SU-DHL-6 (cell line): ENCODE measurements around the gene PTH1R.
A peak's percentile ranks its signal among the peaks of the same experiment; 100 is the strongest.

ENCODE experiments used
- H2AFZ ChIP-seq: fragments of 200-600 bp; sonication (generic); 2 replicates; pipeline ENCODE4 v1.6.1; 2014; ENCODE audit warnings: low read depth, mild to moderate bottlenecking, moderate library complexity, mixed read lengths, antibody characterized with exemption, low read length; ENCODE audit not compliant: severe bottlenecking
- H3F3A ChIP-seq: fragments of 200-600 bp; shearing (Covaris generic); 2 replicates; pipeline ENCODE4 v1.6.0; 2016; ENCODE audit warnings: antibody characterized with exemption, mild to moderate bottlenecking; ENCODE audit not compliant: insufficient read depth
- H3K27ac ChIP-seq: fragments of 200-600 bp; sonication (generic); 2 replicates; pipeline ENCODE4 v1.5.1; 2016; ENCODE audit warnings: low read depth, mild to moderate bottlenecking, low read length, moderate library complexity, mixed read lengths
- H3K27me3 ChIP-seq: fragments of 200-600 bp; sonication (generic), shearing (Covaris generic); 2 replicates; pipeline ENCODE4 v1.6.0; 2014; ENCODE audit warnings: mild to moderate bottlenecking, low read length
- H3K36me3 ChIP-seq: fragments of 200-600 bp; sonication (generic); 2 replicates; pipeline ENCODE4 v1.6.1; 2014; ENCODE audit warnings: mild to moderate bottlenecking, low read length, mixed read lengths
- H3K4me2 ChIP-seq: fragments of 300-600, 200-600 bp; shearing (Covaris generic), sonication (generic); 2 replicates; pipeline ENCODE4 v1.6.0; 2014; ENCODE audit warnings: low read length, low read depth, mild to moderate bottlenecking; ENCODE audit not compliant: poor library complexity, severe bottlenecking
- H3K4me3 ChIP-seq: fragments of 200-600 bp; sonication (generic); 2 replicates; pipeline ENCODE4 v1.5.1; 2014; ENCODE audit warnings: antibody characterized with exemption, low read length, mild to moderate bottlenecking, mixed read lengths; ENCODE audit not compliant: insufficient read depth, poor library complexity, severe bottlenecking
- H3K79me2 ChIP-seq: fragments of 200-600 bp; sonication (generic); 2 replicates; pipeline ENCODE4 v1.6.1; 2014; ENCODE audit warnings: mild to moderate bottlenecking, low read length, moderate library complexity; ENCODE audit not compliant: insufficient read depth
- H3K9ac ChIP-seq: fragments of 200-600 bp; sonication (generic); 2 replicates; pipeline ENCODE4 v1.7.0; 2014; ENCODE audit warnings: mild to moderate bottlenecking, low read length
- H3K9me2 ChIP-seq: fragments of 200-600 bp; sonication (generic); replicated peaks from 2 replicates; pipeline ENCODE4 v1.6.1; 2014; ENCODE audit warnings: low read length; ENCODE audit not compliant: insufficient read depth
- H3K9me3 ChIP-seq: fragments of 200-600 bp; sonication (generic); 2 replicates; pipeline ENCODE4 v1.6.1; 2014; ENCODE audit warnings: low read length, mixed read lengths; ENCODE audit not compliant: insufficient read depth
- H4K20me1 ChIP-seq: fragments of 200-600 bp; sonication (generic); 2 replicates; pipeline ENCODE4 v1.6.1; 2014; ENCODE audit warnings: low read depth, mild to moderate bottlenecking, antibody characterized with exemption, low read length, moderate library complexity, mixed read lengths
- EZH2phosphoT487 ChIP-seq: fragments of 200-600 bp; sonication (generic), shearing (Covaris generic); conservative IDR thresholded peaks from 2 replicates; pipeline ENCODE4 v1.6.1; 2018; ENCODE audit warnings: mild to moderate bottlenecking, antibody characterized with exemption, low read length, moderate library complexity, mixed read lengths
- TF ChIP-seq, protein P1 (sequence below): fragments of 200-600 bp; sonication (generic); IDR thresholded peaks from one replicate; pipeline ENCODE4 v1.5.1; 2017; ENCODE audit warnings: antibody characterized with exemption, mild to moderate bottlenecking, low read length, moderate library complexity; ENCODE audit not compliant: insufficient read depth, poor library complexity, severe bottlenecking

Gene PTH1R

DNA sequence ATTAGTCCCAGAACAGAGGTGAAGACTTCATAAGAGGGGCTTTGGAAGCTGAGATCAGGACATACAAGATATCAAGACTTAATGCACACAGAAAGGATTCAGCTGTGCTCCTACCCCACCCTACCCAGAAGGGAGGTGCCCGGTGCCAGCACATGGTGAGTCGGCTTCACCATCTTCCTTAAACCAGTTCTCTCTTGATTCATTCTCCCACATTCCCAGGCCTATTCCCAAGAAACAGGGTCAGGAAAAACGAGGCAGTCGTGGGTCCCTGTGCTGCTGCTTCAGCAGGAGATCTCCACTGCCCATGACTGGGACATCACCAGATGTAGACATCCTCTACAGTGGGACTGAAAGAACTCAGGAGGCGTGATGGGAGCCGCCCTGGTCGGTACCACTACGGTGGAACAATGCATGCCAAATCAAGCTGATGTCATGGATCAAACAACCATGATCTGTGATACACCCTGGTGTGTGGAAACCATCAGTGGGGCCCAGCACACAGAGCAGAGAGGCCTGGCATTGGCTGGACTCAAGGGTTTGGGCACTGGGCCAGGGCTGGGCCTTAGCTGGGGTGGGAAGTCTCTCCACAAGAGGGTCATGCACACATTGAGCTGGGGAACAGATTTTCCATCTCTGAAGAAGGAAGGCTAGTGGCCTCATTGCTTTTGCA lies 57.1 kb downstream of the PTH1R start:
- H3K4me3 ChIP-seq = no peak overlapping the region
- H3K9ac ChIP-seq = no peak overlapping the region
- no peak overlapping the region for H3K4me2 ChIP-seq
- no peaks in the 10 kb centered on the region for H4K20me1 ChIP-seq
- peaks cover 87% of the 10 kb centered on the region for H3K79me2 ChIP-seq
- peaks cover 22% of the 10 kb centered on the region for H3F3A ChIP-seq
- no peaks in the 10 kb centered on the region for H3K9me3 ChIP-seq
- H3K27me3 ChIP-seq = no peaks in the 10 kb centered on the region
- no peaks in the 10 kb centered on the region for H3K9me2 ChIP-seq
- H2AFZ ChIP-seq = no peak overlapping the region
- no peaks in the 10 kb centered on the region for H3K36me3 ChIP-seq
- TF ChIP-seq EZH2phosphoT487 = no peak
- TF ChIP-seq, protein P1, sequence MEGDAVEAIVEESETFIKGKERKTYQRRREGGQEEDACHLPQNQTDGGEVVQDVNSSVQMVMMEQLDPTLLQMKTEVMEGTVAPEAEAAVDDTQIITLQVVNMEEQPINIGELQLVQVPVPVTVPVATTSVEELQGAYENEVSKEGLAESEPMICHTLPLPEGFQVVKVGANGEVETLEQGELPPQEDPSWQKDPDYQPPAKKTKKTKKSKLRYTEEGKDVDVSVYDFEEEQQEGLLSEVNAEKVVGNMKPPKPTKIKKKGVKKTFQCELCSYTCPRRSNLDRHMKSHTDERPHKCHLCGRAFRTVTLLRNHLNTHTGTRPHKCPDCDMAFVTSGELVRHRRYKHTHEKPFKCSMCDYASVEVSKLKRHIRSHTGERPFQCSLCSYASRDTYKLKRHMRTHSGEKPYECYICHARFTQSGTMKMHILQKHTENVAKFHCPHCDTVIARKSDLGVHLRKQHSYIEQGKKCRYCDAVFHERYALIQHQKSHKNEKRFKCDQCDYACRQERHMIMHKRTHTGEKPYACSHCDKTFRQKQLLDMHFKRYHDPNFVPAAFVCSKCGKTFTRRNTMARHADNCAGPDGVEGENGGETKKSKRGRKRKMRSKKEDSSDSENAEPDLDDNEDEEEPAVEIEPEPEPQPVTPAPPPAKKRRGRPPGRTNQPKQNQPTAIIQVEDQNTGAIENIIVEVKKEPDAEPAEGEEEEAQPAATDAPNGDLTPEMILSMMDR = no peak
- H3K27ac ChIP-seq = peak overlapping the region; percentile 27

DNA sequence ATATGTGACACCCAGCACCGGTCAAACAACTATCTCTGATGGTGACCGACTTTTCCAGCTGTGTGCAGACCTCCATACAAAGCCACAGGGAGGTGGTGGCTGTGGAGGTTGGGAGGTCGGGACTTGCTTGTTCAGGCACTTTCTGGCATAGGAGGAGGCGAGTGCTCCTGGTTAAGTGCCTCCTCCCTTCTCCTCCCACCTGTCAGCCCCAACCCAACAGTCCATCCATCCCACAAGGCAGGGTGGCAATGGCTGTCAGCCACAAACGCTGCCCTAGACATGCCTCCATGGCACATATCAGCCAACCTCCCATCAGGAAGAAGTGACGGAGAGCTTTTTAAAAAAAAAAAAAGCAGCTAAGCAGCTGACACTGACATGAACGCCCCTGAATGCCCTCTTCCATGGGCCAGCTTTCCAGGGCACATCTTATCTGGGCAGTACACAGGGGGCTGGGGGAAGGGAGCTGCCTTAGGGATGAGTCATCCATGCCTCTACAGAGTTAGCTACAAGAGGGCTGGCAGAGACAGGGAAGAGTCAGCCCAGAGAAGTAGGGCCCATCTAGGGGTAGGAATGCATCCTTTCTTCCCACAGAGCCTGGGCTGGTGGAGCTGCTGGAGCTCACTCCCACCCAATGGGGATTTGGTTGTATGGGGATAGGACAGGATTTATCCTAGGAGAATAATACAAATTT lies 57.8 kb downstream of the PTH1R start:
- Histone ChIP-seq H3K79me2 (peaks cover 89% of the 10 kb centered on the region), H3F3A (peaks cover 21% of the 10 kb centered on the region), H3K9ac (no peak overlapping the region), H3K27ac (no peak overlapping the region), H3K9me3 (no peaks in the 10 kb centered on the region), H4K20me1 (no peaks in the 10 kb centered on the region), H3K27me3 (no peaks in the 10 kb centered on the region), H3K4me2 (no peak overlapping the region), H3K36me3 (no peaks in the 10 kb centered on the region), H3K4me3 (no peak overlapping the region), H3K9me2 (no peaks in the 10 kb centered on the region), H2AFZ (no peak overlapping the region)
- TF ChIP-seq, protein P1 = no peak
- TF ChIP-seq EZH2phosphoT487 = no peak

GRCh38 chr3:46935989-46936558 lies 58.6 kb downstream of the PTH1R start:
- Histone ChIP-seq H3K36me3 (no peaks in the 10 kb centered on the region), H3K9me3 (no peaks in the 10 kb centered on the region), H3K4me2 (no peak overlapping the region), H2AFZ (no peak overlapping the region), H3F3A (peaks cover 20% of the 10 kb centered on the region), H3K27me3 (no peaks in the 10 kb centered on the region), H3K9me2 (no peaks in the 10 kb centered on the region), H3K79me2 (peaks cover 87% of the 10 kb centered on the region), H4K20me1 (no peaks in the 10 kb centered on the region), H3K9ac (no peak overlapping the region), H3K27ac (no peak overlapping the region), H3K4me3 (no peak overlapping the region)
- TF ChIP-seq EZH2phosphoT487 = no peak
- TF ChIP-seq, protein P1 = no peak
